H1 (cell line): ENCODE measurements around the gene CREB3L4.

Experiments used
- CEBPB ChIP-seq: IDR thresholded peaks from 2 replicates; pipeline ENCODE4 v1.6.1; 2012; ENCODE audit warnings: low read depth, low read length
- CTCF ChIP-seq, 3 experiments: IDR thresholded peaks; 1 replicate in 2 of 3; 2 replicates in 1 of 3; pipeline versions ENCODE4 v1.5.1 to v1.6.1; 2011; ENCODE audit warnings: low read length in 3 of 3, mild to moderate bottlenecking in 3 of 3, inconsistent platforms in 2 of 3, low read depth in 1 of 3, moderate library complexity in 1 of 3; ENCODE audit not compliant: insufficient read depth in 1 of 3; ENCODE audit errors: control extremely low read depth in 1 of 3
- GABPA ChIP-seq: IDR thresholded peaks from 2 replicates; pipeline ENCODE4 v1.6.1; 2011; ENCODE audit warnings: mild to moderate bottlenecking, low read length, moderate library complexity, borderline replicate concordance; ENCODE audit not compliant: insufficient read depth
- MAX ChIP-seq: IDR thresholded peaks from 2 replicates; pipeline ENCODE4 v1.6.1; 2012; ENCODE audit warnings: inconsistent platforms
- NRF1 ChIP-seq: IDR thresholded peaks from 2 replicates; pipeline ENCODE4 v1.6.1; 2011; ENCODE audit warnings: mild to moderate bottlenecking, low read depth, low read length, improper control_type of control experiment
- POLR2AphosphoS5 ChIP-seq: IDR thresholded peaks from 2 replicates; pipeline ENCODE4 v1.6.1; 2011; ENCODE audit warnings: low read depth, low read length
- SP2 ChIP-seq: IDR thresholded peaks from 2 replicates; pipeline ENCODE4 v1.6.1; 2012; ENCODE audit warnings: mild to moderate bottlenecking, low read length, inconsistent platforms

GRCh38 chr1:153946622-153947241 lies 21.0 kb upstream of the CREB3L4 start, which contains the start of gene DENND4B:
- TF ChIP-seq CTCF (IDR thresholded peaks at IDR 0.05; ENCODE audit: control extremely low read depth in 1 of 3, insufficient read depth in 1 of 3, low read depth in 1 of 3, low read length in 3 of 3) (peak; percentile 90 to 94 (median 91)), POLR2AphosphoS5 (no peak; the same call in 1 of the 2 replicates), GABPA (peak; percentile 40; the same call in 1 of the 2 replicates), CEBPB (no peak), NRF1 (no peak), SP2 (no peak; the same call in 1 of the 2 replicates), MAX (peak; percentile 33; the same call in 1 of the 2 replicates)
